GF-D8 (cell line): ENCODE measurements around the gene EFL1.
"Not testable (repeated sequence)": the region's sequence is repeated elsewhere in the genome, so short reads cannot be mapped to it uniquely, and the experiment has no call there.

ENCODE experiments used
- DNase-seq: peaks from one replicate; lab custom pipeline; 2025; lab: John Stamatoyannopoulos, UW

Gene EFL1

GRCh38 chr15:82275410-82275809, 12.9 kb upstream of the EFL1 start:
- DNase-seq, result no peak

DNA sequence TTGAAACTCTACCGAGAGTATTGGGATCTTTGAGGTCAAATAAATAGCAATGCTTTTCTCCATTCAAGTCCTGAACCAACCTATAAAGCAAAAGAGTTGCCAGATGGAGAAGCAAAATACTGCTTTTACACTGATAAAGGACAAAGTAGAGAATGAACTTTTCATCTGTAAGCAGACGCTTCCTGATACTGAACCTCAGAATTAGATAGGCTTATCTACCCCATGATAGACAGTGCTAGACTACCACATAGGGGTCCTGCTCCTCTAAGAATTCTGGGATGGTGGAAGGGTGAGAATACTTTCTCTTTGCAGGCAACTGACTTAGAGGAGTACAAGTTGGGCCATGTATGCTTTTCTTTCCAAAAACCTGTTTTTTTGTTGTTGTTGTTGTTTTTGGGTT, 9.6 kb upstream of the EFL1 start:
- DNase-seq, result no peak

DNA sequence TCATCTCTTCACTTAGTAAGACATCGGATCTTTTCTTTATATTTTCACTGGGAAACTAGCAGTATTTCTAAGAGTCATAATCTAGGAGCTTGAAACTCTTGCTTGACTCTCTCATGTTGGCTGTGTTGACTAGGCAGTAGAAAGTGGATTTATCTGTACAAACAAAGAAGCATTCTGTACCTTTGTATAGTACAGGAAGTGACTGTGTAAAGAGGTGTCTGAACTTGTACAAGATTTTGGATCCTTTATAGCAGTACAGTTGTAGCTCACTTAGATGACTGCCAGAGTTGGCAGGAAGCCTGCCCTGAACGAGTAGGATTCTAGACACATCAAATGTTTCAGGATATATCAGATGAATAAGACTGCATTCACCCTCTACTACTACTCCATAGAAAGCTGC, 5.9 kb upstream of the EFL1 start:
- not testable (repeated sequence) for DNase-seq

DNA sequence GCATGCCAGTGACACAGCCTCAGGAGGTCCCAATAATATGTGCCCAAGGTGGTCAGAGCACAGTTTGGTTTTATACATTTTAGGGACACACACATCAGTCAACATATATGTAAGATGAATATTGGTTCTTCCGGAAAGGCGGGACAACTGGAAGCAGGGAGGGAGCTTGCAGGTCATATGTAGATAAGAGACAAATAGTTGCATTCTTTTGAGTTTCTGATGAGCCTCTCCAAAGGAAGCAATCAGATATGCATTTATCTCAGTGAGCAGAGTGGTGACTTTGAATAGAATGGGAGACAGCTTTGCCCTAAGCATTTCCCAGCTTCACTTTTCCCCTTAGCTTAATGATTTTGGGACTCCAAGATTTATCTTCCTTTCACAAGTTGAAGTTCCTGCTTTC, 4.6 kb upstream of the EFL1 start:
- not testable (repeated sequence) for DNase-seq

GRCh38 chr15:82263350-82263749, 816 bp upstream of the EFL1 start:
- DNase-seq, result no peak

GRCh38 chr15:82261566-82262421, 740 bp downstream of the EFL1 start:
- not testable (repeated sequence) for DNase-seq

DNA sequence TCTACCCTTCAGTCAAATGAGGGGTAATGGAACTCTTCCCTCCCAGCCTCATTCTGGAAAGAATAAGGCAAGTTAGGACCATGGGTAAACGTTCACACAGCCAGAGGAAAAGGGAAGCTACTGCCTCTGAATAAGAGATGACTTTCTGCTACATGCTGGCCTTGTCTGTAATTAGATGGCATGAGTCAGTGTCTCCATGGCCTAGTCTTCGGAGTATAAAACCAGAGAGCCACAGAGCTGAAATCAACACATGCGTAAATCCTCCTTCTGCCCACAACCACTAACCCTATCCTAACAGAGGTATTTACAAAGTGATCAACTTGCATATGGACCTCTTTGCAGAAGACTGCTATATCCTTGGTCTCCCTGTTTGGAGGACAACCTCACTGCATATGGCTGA, 14.3 kb downstream of the EFL1 start:
- DNase-seq, result not testable (repeated sequence)

GRCh38 chr15:82245956-82246355, 16.6 kb downstream of the EFL1 start:
- DNase-seq, result not testable (repeated sequence)

DNA sequence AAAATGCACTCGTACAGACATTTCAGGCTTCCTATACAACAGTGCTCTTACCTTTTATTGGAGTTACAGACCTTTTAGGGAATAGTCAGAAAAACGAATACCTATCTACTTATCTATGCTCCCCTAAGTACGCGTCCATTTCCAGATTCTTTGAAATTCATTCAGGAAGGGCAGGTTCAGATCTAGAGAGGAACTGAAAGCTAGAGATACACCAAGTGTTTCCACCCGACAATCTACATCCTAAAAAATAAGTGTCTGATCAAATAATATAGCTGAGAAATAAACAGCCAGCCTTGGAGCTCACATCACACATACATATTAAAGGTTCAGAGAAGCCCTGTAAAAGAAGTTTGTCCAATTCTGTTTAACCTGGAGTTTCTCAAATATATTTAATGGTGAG, 18.9 kb downstream of the EFL1 start:
- DNase-seq, result not testable (repeated sequence)

DNA sequence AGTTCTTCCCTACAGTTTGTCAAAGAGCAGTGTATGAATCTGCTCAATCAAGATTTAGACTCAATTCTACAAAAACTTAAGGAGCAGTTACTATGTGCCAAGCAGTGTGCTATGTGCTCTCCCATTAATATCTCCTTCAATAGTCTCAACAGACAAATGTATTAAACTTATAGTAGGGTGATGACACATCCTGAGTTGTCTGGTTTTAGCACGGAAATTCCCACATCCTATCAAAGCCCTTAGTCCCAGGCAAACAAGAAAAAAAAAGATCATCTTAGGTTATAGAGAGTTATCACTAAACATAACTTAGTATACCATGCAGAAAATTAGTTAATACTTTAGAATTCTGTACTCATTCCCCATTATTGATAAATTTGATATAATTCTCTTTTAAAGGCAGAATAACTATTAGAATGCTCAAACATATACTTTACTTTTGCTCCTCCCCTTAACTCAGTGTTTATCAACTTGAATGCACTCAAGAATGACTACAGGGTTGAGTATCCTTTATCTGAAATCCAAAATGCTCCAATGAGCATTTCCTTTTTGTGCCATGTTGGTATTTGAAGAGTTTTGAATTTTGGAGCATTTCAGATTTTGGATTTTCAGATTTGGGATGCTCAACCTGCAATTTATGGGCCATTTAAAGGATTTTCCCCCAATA, 20.6 kb downstream of the EFL1 start:
- not testable (repeated sequence) for DNase-seq

DNA sequence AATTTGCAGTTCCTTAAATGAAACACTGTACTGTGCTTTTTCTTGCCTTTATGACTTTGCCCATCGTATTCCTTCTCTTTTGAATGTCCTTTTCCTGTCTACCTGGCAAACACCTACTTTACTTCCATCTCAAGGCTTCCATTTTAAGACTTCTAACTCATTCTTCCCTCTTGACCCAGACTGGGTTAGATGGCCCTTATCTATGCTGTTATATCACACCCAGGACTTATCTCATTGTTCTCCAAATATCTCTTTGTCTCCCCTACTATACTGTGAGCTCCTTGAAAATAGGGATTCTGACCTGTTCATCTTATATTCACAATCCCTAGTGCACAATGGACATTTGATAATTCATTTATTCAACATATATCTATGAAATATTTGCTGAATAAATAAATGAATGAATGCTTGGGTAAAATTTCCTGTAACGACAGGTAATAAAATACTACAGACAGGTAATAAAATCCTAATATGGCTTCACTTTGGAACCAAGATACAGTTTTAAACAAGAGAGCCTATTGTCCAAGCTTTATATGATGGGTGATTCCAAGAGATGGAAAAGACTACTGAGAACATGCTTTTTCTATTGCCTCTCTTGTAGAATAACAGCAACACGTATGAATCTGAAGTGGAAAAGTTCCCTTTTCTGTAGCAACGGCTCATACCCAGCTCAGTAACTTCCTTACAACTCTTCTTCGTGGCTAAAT, 22.7 kb downstream of the EFL1 start:
- DNase-seq, result no peak

DNA sequence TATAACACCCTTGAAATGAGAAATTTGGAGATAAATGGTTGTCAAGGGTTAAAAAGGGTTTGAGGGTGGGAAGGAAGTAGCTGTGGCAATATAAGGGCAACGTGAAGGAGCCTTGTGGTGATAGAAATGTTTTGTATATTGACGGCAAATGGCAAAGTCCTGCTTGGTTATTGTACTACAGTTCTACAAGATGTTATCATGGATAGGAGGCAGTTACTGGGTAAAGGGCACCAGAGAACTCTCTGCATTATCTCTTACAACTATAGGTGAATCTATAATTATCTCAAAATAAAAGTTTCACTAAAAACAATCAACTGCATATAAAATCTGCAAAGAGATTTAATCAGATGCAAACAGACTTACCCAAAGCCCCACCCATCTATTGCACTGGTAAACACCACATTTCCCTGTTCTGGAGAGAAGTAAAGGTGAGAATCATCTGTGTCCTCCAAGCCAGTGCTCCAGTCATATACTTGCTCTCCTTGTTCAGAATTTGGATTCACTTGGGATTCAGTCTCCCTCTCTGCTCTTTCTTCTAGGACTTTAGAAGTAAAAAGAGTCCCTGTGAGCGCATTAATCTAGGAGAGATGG, 24.5 kb downstream of the EFL1 start:
- DNase-seq, result not testable (repeated sequence)

GRCh38 chr15:82231842-82232241, 30.7 kb downstream of the EFL1 start:
- DNase-seq, result no peak

GRCh38 chr15:82231233-82231632, 31.3 kb downstream of the EFL1 start:
- no peak for DNase-seq

DNA sequence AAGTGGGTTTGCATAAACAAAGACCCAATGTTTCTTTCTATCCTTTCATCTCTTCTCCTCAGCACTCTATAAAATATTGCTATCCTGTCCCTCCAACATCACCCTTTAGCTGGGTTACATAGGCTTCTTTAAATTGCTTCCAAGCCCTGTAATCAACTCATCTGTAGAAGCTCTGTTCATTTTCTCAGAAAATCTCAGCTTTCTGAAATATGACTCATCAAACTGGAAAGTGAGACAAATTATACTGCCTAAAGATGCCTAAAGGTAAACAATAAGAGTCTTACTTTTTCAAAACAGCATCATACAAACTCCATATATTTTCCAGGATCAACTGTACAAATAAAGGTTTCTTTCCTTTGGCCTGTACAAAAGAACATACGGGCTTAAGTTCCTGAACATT, 33.8 kb downstream of the EFL1 start:
- no peak for DNase-seq

DNA sequence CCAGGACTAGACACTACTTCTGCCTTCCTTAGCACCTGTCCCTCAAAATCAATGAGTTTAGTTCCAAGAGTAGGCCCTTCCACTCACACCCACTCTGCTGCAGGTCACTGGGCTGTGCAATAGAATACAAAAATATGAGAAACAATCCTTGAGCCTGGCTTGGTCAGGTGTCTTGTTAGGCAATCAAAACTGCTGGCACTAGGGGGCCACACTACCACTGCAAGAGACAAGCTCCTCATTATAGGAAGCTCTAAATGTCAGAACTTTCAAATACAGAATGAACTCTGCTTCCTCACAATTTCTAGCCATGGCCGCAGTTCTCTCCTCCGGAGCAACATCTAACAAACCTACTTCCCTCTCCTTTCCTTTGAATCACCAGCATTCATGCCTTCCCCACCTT, 41.0 kb downstream of the EFL1 start:
- not testable (repeated sequence) for DNase-seq

- not testable (repeated sequence) for DNase-seq
These were observed 46.4 kb downstream of the EFL1 start for GRCh38 chr15:82216092-82216491.

DNA sequence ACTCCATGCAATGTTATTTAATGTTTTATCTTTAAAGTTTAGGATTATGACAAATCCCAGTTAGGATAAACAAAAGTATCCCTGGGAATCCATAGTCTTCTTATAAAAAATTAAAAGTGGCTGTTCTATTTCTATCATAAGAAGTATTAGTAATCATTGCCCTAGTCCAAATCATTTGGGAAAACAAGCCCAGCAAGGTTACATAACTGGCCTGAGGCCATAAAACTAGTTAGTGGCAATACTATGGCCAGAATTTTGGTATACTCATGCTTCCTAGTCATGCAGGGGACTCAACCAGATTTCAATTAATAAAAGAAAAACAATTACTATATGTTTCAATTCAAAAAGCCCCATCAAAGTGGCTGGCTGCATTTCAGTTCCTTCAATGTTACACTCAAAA, 50.3 kb downstream of the EFL1 start:
- not testable (repeated sequence) for DNase-seq

- not testable (repeated sequence) for DNase-seq
These were observed 52.4 kb downstream of the EFL1 start for GRCh38 chr15:82210066-82210597.

DNA sequence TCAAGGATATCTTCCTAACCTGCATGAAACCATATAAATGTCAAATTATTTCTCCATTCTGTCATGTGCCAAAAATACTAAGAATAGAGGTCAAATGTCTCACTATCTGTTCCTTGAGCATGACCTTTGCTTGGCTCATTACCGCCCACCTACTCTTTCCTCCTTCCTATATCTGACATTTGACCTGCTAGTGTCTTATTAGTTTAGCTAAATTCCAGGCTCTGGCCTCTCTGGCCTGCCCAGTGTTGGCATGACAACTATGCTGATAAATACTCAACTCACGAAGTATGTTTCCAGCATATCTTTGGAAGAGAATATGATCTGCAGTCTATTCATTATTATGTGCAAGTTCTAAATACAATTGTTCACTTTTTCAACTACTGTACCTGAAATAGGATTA, 58.0 kb downstream of the EFL1 start:
- DNase-seq, result not testable (repeated sequence)

GRCh38 chr15:82197733-82198594, 64.6 kb downstream of the EFL1 start:
- no peak for DNase-seq
